ENCODE results near the gene DZIP1.
A peak's percentile ranks its signal among the peaks of the same experiment; 100 is the strongest.

DZIP1 gene

DNA sequence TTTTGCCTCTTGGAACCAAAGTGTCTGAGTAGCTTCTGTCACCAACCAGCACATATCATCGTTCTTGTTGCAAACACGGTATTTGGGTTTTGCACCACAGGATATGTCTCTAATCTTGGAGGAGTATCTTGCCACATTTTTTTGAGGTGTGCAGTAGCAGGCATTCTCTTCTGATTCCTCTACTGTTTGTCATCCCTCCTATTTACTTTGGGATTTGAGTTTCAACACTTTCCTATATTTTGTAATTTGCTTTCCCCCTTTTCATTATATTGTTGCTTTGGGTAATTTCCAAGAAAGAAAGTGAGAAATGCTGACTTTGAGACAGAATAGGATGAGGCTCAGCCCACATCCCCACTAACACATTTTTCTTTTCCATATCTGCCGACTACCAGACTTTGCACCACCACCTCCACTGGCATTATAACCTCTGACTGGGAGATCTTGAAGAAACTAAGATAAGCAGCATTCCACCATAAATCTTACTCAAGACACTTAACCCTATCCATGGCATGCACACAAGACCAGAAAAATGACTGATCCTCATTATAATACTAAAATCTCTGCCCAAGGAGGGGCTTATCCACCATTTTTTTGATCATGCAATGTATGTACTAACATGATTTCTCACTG, 12.0 kb upstream of the DZIP1 start:
- peak; percentile 13 for DNase-seq (ENCODE audit: low read depth)

DNA sequence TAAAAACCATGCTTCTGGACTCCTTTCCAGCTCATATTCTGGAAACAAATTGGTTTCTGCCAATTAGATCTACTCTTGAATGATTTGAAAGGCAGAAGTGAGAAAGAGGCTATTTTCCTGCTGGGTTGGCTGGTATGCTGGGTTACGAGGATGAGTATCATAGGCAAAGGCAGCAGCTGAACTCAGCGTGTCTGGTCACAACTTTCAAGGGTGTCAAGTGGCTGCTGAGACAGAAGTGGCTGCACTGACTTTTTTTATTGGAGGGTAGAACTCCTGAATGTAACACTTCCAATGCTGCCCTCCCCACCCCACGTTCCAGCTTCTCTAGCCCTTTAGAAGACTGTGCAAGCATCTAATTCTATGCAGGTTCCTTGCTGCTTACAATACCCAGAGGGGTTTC, 8.3 kb upstream of the DZIP1 start:
- no peak for TF ChIP-seq CTCF (IDR thresholded peaks at IDR 0.05; ENCODE audit: low read length, missing control alignments)
- no peak overlapping the region for H3K4me3 ChIP-seq (replicated peaks; ENCODE audit: low read depth, low read length)
- no peak for DNase-seq (ENCODE audit: low read depth)

More for the DNA sequence above, 12.0 kb upstream of the DZIP1 start:
- H3K4me3 ChIP-seq (replicated peaks; ENCODE audit: low read depth, low read length), result no peak overlapping the region
- no peak for TF ChIP-seq CTCF (IDR thresholded peaks at IDR 0.05; ENCODE audit: low read length, missing control alignments)

DNA sequence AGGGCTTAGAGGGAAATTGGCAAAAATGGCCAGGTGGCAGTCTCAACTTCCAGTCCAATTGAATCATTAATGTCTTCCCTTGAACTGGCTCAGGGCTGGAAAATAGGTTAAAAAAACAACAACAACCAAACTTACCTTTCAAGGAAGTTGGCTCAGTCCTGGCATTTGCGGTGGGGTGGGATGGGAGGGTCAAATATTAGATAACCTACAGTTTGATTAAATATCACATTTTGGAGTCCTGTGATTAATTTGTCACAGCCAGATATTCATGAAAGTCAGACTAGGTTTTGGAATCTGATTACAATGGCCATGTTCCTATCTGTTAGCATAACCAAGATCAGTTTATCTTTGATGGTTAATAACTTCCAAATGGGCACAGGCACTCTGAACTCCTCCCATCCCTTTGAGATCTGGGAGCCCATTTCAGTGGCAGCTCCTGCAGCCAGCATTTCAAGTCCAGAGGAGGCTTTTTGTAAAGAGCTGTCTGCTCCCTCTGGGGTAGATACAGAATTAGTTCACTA, 7.8 kb upstream of the DZIP1 start:
- TF ChIP-seq CTCF (IDR thresholded peaks at IDR 0.05; ENCODE audit: low read length, missing control alignments), result no peak
- no peak overlapping the region for H3K4me3 ChIP-seq (replicated peaks; ENCODE audit: low read depth, low read length)

GRCh38 chr13:95650696-95651095, 6.2 kb upstream of the DZIP1 start:
- no peak for DNase-seq (ENCODE audit: low read depth)
- no peak overlapping the region for H3K4me3 ChIP-seq (replicated peaks; ENCODE audit: low read depth, low read length)
- TF ChIP-seq CTCF (IDR thresholded peaks at IDR 0.05; ENCODE audit: low read length, missing control alignments), result no peak

More for the DNA sequence above, 7.8 kb upstream of the DZIP1 start:
- no peak for DNase-seq (ENCODE audit: low read depth)

GRCh38 chr13:95647321-95647720, 2.8 kb upstream of the DZIP1 start:
- H3K4me3 ChIP-seq (replicated peaks; ENCODE audit: low read depth, low read length), result no peak overlapping the region
- no peak for DNase-seq (ENCODE audit: low read depth)
- no peak for TF ChIP-seq CTCF (IDR thresholded peaks at IDR 0.05; ENCODE audit: low read length, missing control alignments)

GRCh38 chr13:95643936-95644598, 439 bp downstream of the DZIP1 start:
- H3K4me3 ChIP-seq (replicated peaks; ENCODE audit: low read depth, low read length), result peak overlapping the region; percentile 73

More at GRCh38 chr13:95643936-95644598, 439 bp downstream of the DZIP1 start:
- no peak for TF ChIP-seq CTCF (IDR thresholded peaks at IDR 0.05; ENCODE audit: low read length, missing control alignments)
- DNase-seq (ENCODE audit: low read depth), result peak; percentile 42

Data from fibroblast of pulmonary artery (primary cell).